HEK293 (cell line): ENCODE measurements around the gene UPK3A.

Source experiments
- CTCF ChIA-PET: fragments of 350-600 bp; formaldehyde crosslinking; extraction: SDS; loops from one replicate; lab custom pipeline; 2021; ENCODE audit warnings: antibody characterized with exemption; lab: Yijun Ruan, JAX
- POLR2A ChIA-PET: fragments of 300-600 bp; formaldehyde crosslinking; extraction: SDS; loops from one replicate; lab custom pipeline; 2020; ENCODE audit warnings: antibody characterized with exemption, inconsistent platforms; lab: Yijun Ruan, JAX
- H3K27ac ChIP-seq: fragments of 200-500 bp; sonication (Bioruptor generic); 2 replicates; pipeline ENCODE4 v1.5.1; 2014; ENCODE audit warnings: low read depth, low read length, control low read depth, inconsistent platforms; ENCODE audit errors: extremely low read depth
- H3K36me3 ChIP-seq, 2 experiments: fragments of 200-500 bp in 1 of 2; sonication (Bioruptor generic) in 1 of 2; 1 replicate in 1 of 2; 2 replicates in 1 of 2; pipeline ENCODE4 v1.5.1; 2014 to 2017; ENCODE audit warnings: inconsistent platforms in 2 of 2, low read length in 2 of 2; ENCODE audit not compliant: control insufficient read depth in 2 of 2, insufficient read depth in 1 of 2
- H3K4me1 ChIP-seq: fragments of 200-500 bp; sonication (Bioruptor generic); 2 replicates; pipeline ENCODE4 v1.5.1; 2014; ENCODE audit warnings: mild to moderate bottlenecking, low read length, inconsistent platforms; ENCODE audit not compliant: control insufficient read depth, insufficient read depth
- H3K4me3 ChIP-seq: 2 replicates; pipeline ENCODE4 v1.5.1; 2011; ENCODE audit warnings: low read depth, mild to moderate bottlenecking, control low read depth, low read length, moderate library complexity
- H3K9me3 ChIP-seq: fragments of 200-500 bp; sonication (Bioruptor generic); 2 replicates; pipeline ENCODE4 v1.5.1; 2014; ENCODE audit warnings: low read depth, low read length, inconsistent platforms; ENCODE audit not compliant: control insufficient read depth, insufficient read depth
- GLIS2 ChIP-seq: fragments of 450-650 bp; formaldehyde crosslinking; IDR thresholded peaks from 2 replicates; pipeline ENCODE4 v1.5.1; 2016; ENCODE audit warnings: missing biosample characterization, missing genetic modification characterization
- KLF16 ChIP-seq: fragments of 450-650 bp; formaldehyde crosslinking; IDR thresholded peaks from 2 replicates; pipeline ENCODE4 v1.5.1; 2017; ENCODE audit warnings: missing biosample characterization, missing genetic modification characterization
- MEIS1 ChIP-seq: sonication (generic); formaldehyde crosslinking; IDR thresholded peaks from 2 replicates; pipeline ENCODE4 v1.8.1; 2022; ENCODE audit warnings: missing genetic modification reagents, mild to moderate bottlenecking, borderline replicate concordance
- OSR2 ChIP-seq: fragments of 450-650 bp; formaldehyde crosslinking; IDR thresholded peaks from 2 replicates; pipeline ENCODE4 v1.5.1; 2016; ENCODE audit warnings: missing biosample characterization, missing genetic modification characterization
- SALL2 ChIP-seq: fragments of 450-650 bp; formaldehyde crosslinking; IDR thresholded peaks from 2 replicates; pipeline ENCODE4 v1.5.0; 2017; ENCODE audit warnings: missing biosample characterization, mild to moderate bottlenecking, missing genetic modification characterization, borderline replicate concordance
- TCF7L2 ChIP-seq: IDR thresholded peaks from 2 replicates; pipeline ENCODE4 v1.6.1; 2011; ENCODE audit warnings: low read depth, mild to moderate bottlenecking, inconsistent platforms, low read length, moderate library complexity, borderline replicate concordance
- ZBTB17 ChIP-seq: fragments of 450-650 bp; formaldehyde crosslinking; IDR thresholded peaks from 2 replicates; pipeline ENCODE4 v1.5.1; 2016; ENCODE audit warnings: missing biosample characterization, missing genetic modification characterization
- ZBTB48 ChIP-seq: fragments of 450-650 bp; formaldehyde crosslinking; IDR thresholded peaks from 2 replicates; pipeline ENCODE4 v1.5.1; 2016; ENCODE audit warnings: missing biosample characterization, missing genetic modification characterization
- ZFP69B ChIP-seq: fragments of 450-650 bp; formaldehyde crosslinking; IDR thresholded peaks from 2 replicates; pipeline ENCODE4 v1.5.1; 2016; ENCODE audit warnings: missing biosample characterization, missing genetic modification characterization
- ZNF121 ChIP-seq: fragments of 450-650 bp; formaldehyde crosslinking; IDR thresholded peaks from 2 replicates; pipeline ENCODE4 v1.5.1; 2016; ENCODE audit warnings: missing biosample characterization, missing genetic modification characterization
- ZNF16 ChIP-seq: fragments of 450-650 bp; formaldehyde crosslinking; IDR thresholded peaks from 2 replicates; pipeline ENCODE4 v1.5.1; 2016; ENCODE audit warnings: low read depth, missing biosample characterization, missing genetic modification characterization
- ZNF248 ChIP-seq: fragments of 450-650 bp; formaldehyde crosslinking; IDR thresholded peaks from 2 replicates; pipeline ENCODE4 v1.5.1; 2017; ENCODE audit warnings: missing biosample characterization, missing genetic modification characterization
- ZNF335 ChIP-seq: fragments of 450-650 bp; formaldehyde crosslinking; conservative IDR thresholded peaks from 2 replicates; pipeline ENCODE4 v1.5.1; 2016; ENCODE audit warnings: missing biosample characterization, missing genetic modification characterization
- ZNF433 ChIP-seq: fragments of 450-650 bp; formaldehyde crosslinking; IDR thresholded peaks from 2 replicates; pipeline ENCODE4 v1.5.1; 2016; ENCODE audit warnings: missing biosample characterization, missing genetic modification characterization, low read depth
- ZNF658 ChIP-seq: fragments of 450-650 bp; formaldehyde crosslinking; IDR thresholded peaks from 2 replicates; pipeline ENCODE4; 2016; ENCODE audit warnings: missing biosample characterization, missing genetic modification characterization
- ZNF701 ChIP-seq: fragments of 450-650 bp; formaldehyde crosslinking; IDR thresholded peaks from 2 replicates; pipeline ENCODE4 v1.5.1; 2016; ENCODE audit warnings: missing biosample characterization, missing genetic modification characterization
- ZNF830 ChIP-seq: fragments of 450-650 bp; IDR thresholded peaks from 2 replicates; pipeline ENCODE4 v1.5.0; 2018; ENCODE audit warnings: missing biosample characterization, missing genetic modification characterization, low read depth, mild to moderate bottlenecking, moderate library complexity
- ZXDB ChIP-seq: fragments of 450-650 bp; formaldehyde crosslinking; IDR thresholded peaks from 2 replicates; pipeline ENCODE4 v1.5.1; 2016; ENCODE audit warnings: missing biosample characterization, missing genetic modification characterization
- TF ChIP-seq, protein P1 (sequence below): fragments of 450-650 bp; formaldehyde crosslinking; IDR thresholded peaks from 2 replicates; pipeline ENCODE4 v1.5.1; 2016; ENCODE audit warnings: missing biosample characterization, missing genetic modification characterization
- TF ChIP-seq, protein P2 (sequence below): fragments of 450-650 bp; IDR thresholded peaks from 2 replicates; pipeline ENCODE4 v1.5.1; 2018; ENCODE audit warnings: missing biosample characterization, mild to moderate bottlenecking, missing genetic modification characterization
- TF ChIP-seq, protein P3 (sequence below): fragments of 450-650 bp; formaldehyde crosslinking; IDR thresholded peaks from 2 replicates; pipeline ENCODE4 v1.5.1; 2016; ENCODE audit warnings: missing biosample characterization, missing genetic modification characterization
- TF ChIP-seq, protein P4 (sequence below): fragments of 450-650 bp; formaldehyde crosslinking; IDR thresholded peaks from 2 replicates; pipeline ENCODE4 v1.5.1; 2016; ENCODE audit warnings: missing biosample characterization, missing genetic modification characterization

Gene UPK3A

DNA sequence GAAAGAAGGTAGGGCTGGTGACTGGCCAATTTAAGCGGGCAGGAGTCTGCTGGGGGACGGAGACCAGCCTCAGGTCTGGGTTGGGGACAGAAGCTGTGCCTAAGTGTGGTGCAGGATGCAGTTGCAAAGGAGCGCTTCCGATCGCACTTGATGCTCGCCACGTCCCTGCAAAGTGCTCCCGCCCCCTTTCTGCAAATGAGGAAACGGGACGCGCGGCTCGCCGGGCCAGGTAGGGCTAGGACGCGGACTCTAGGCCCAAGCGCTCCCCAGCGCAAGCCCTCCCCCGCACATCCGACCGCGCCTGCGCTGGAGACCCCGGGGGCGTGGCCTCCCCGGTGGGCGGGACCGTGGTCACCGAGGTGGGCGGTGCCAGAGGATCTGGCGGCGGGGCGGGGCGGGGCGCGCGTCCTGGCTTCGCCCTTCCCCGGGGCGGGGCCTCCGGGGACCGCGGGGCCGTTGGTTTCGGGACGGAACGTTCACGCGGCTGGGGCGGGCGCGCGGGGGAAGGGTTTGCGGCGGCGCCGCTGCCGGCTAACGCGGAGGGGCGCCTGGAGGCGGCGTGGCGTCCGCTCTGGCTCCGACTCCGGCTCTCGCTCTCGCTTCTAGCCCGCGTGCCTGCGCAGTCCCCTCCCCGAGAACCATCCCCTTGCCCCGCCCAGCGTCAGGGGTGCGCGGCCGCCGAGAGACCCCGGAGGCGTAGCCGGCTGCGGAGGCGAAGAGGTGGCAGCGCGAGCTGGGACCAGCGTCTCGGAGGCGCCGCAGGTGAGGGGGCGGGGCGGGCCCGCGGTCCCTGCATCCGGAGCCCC lies 24.9 kb downstream of the UPK3A start, which contains the start of gene FAM118A (continued):
- TF ChIP-seq ZNF433 (tag by site-specific recombination) (no peak), ZFP69B (peak; percentile 45; the same call in 1 of the 2 replicates), ZNF701 (tag by site-specific recombination) (no peak), ZNF16 (no peak), ZNF248 (tag by site-specific recombination) (no peak), ZBTB17 (tag by site-specific recombination) (peak; percentile 48; the same call in 1 of the 2 replicates), ZNF830 (tag by site-specific recombination) (no peak), OSR2 (tag by site-specific recombination) (peak; percentile 35; the same call in 1 of the 2 replicates), TCF7L2 (no peak), ZNF335 (tag by site-specific recombination) (no peak; the same call in 1 of the 2 replicates)
- TF ChIP-seq, protein P1, sequence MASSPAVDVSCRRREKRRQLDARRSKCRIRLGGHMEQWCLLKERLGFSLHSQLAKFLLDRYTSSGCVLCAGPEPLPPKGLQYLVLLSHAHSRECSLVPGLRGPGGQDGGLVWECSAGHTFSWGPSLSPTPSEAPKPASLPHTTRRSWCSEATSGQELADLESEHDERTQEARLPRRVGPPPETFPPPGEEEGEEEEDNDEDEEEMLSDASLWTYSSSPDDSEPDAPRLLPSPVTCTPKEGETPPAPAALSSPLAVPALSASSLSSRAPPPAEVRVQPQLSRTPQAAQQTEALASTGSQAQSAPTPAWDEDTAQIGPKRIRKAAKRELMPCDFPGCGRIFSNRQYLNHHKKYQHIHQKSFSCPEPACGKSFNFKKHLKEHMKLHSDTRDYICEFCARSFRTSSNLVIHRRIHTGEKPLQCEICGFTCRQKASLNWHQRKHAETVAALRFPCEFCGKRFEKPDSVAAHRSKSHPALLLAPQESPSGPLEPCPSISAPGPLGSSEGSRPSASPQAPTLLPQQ: peak; percentile 85
- TF ChIP-seq, protein P2, sequence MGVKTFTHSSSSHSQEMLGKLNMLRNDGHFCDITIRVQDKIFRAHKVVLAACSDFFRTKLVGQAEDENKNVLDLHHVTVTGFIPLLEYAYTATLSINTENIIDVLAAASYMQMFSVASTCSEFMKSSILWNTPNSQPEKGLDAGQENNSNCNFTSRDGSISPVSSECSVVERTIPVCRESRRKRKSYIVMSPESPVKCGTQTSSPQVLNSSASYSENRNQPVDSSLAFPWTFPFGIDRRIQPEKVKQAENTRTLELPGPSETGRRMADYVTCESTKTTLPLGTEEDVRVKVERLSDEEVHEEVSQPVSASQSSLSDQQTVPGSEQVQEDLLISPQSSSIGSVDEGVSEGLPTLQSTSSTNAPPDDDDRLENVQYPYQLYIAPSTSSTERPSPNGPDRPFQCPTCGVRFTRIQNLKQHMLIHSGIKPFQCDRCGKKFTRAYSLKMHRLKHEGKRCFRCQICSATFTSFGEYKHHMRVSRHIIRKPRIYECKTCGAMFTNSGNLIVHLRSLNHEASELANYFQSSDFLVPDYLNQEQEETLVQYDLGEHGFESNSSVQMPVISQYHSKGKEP: peak; percentile 35; the same call in 1 of the 2 replicates
- TF ChIP-seq, all 188 proteins: peak for 50

DNA sequence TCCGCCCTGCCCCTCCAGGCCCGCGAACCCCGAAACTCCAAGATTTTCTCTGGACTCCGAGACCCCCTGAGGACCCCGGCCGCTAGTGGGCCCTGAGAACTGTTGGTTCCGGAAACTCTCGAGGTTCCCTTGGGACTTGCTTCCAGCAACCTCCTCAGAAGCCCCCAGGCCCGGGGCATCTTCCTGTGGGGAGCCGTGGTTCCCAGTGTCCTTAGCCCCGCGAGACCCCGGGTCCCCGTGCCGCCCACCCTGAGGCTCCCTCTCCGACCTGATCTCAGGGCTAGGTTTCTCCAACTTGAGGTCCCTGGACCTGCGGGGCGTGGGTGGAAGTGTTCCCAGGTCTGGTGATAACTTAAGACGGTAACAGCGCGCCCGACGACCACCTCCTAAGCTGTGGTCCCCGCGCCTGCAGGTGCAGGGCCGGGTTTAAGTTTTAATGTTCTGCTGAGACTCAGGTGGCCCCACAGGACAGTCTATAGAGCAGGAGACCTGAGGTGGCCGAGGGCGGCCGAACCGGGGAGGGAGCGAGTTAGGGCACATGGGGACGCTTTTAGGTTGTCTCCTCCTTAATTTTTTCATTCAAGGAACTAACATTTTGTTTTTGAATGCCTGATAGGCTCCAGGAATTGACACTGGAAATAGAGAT lies 25.7 kb downstream of the UPK3A start:
- CTCF ChIA-PET: no interaction called here
- Histone ChIP-seq H3K36me3 (peaks cover 0 to 8% of the 10 kb centered on the region in 2 experiments; a peak in 2 of 3 replicates), H3K4me1 (peaks cover 16% of the 10 kb centered on the region), H3K27ac (peak overlapping the region; percentile 69; the same call in 1 of the 2 replicates), H3K4me3 (peak overlapping the region; percentile 78), H3K9me3 (no peaks in the 10 kb centered on the region)
- POLR2A ChIA-PET: no interaction called here
- no peak for TF ChIP-seq ZNF658
- TF ChIP-seq, protein P1: peak; percentile 89
- TF ChIP-seq ZBTB48 (tag by site-specific recombination): peak; percentile 75; the same call in 1 of the 2 replicates
- TF ChIP-seq ZFP69B: peak; percentile 70; the same call in 1 of the 2 replicates
- TF ChIP-seq ZNF335 (tag by site-specific recombination): peak; percentile 37
- no peak for TF ChIP-seq KLF16
- TF ChIP-seq, protein P3, sequence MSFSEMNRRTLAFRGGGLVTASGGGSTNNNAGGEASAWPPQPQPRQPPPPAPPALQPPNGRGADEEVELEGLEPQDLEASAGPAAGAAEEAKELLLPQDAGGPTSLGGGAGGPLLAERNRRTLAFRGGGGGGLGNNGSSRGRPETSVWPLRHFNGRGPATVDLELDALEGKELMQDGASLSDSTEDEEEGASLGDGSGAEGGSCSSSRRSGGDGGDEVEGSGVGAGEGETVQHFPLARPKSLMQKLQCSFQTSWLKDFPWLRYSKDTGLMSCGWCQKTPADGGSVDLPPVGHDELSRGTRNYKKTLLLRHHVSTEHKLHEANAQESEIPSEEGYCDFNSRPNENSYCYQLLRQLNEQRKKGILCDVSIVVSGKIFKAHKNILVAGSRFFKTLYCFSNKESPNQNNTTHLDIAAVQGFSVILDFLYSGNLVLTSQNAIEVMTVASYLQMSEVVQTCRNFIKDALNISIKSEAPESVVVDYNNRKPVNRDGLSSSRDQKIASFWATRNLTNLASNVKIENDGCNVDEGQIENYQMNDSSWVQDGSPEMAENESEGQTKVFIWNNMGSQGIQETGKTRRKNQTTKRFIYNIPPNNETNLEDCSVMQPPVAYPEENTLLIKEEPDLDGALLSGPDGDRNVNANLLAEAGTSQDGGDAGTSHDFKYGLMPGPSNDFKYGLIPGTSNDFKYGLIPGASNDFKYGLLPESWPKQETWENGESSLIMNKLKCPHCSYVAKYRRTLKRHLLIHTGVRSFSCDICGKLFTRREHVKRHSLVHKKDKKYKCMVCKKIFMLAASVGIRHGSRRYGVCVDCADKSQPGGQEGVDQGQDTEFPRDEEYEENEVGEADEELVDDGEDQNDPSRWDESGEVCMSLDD (tag by site-specific recombination): peak; percentile 0; the same call in 1 of the 2 replicates
- TF ChIP-seq ZXDB: no peak
- no peak for TF ChIP-seq ZNF121 (tag by site-specific recombination)
- TF ChIP-seq, protein P4, sequence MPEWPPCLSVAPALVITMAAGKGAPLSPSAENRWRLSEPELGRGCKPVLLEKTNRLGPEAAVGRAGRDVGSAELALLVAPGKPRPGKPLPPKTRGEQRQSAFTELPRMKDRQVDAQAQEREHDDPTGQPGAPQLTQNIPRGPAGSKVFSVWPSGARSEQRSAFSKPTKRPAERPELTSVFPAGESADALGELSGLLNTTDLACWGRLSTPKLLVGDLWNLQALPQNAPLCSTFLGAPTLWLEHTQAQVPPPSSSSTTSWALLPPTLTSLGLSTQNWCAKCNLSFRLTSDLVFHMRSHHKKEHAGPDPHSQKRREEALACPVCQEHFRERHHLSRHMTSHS (tag by site-specific recombination): no peak
- TF ChIP-seq MEIS1: no peak
- TF ChIP-seq SALL2: no peak
- TF ChIP-seq GLIS2 (tag by site-specific recombination): 0 out of 2 replicates have a peak, but pooled peaks have one; percentile 28
